HepG2 (cell line): Measurements from ENCODE around the gene CYP17A1. TPM values are rescaled to one million over a fixed set of nuclear protein-coding genes. Genes with fewer than 3 reads are reported as not detected.

ENCODE experiments used
- CBX1 ChIP-seq: IDR thresholded peaks from one replicate; pipeline ENCODE4 v1.6.1; 2016; ENCODE audit warnings: antibody characterized with exemption, low read depth
- DR1 ChIP-seq: sonication (generic); formaldehyde crosslinking; IDR thresholded peaks from 2 replicates; pipeline ENCODE4 v1.8.0; 2021; ENCODE audit warnings: mild to moderate bottlenecking, missing genetic modification reagents, inconsistent platforms
- NFYC ChIP-seq: IDR thresholded peaks from 2 replicates; pipeline ENCODE4 v1.6.1; 2016; ENCODE audit warnings: missing genetic modification reagents, missing compliant biosample characterization
- ZFP36L2 ChIP-seq: sonication (generic); formaldehyde crosslinking; IDR thresholded peaks from 2 replicates; pipeline ENCODE4 v1.4.0; 2020; ENCODE audit warnings: missing genetic modification reagents
- ZNF761 ChIP-seq: sonication (generic); formaldehyde crosslinking; conservative IDR thresholded peaks from 2 replicates; pipeline ENCODE4 v1.4.0; 2020; ENCODE audit warnings: mild to moderate bottlenecking, missing genetic modification reagents
- ZNF768 ChIP-seq: sonication (generic); formaldehyde crosslinking; IDR thresholded peaks from 2 replicates; pipeline ENCODE4 v1.4.0; 2020; ENCODE audit warnings: missing genetic modification reagents
- polyA plus RNA-seq, 8 experiments: library from polyadenylated mRNA; depleted of rRNA in 3 of 8; stranded (reverse) in 7 of 8; unstranded in 1 of 8; fragments of >200 nt; fragmentation: Illumina TruSeq in 4 of 8; extraction: Trizol in 4 of 8; gene quantifications; 2 replicates each; pipeline versions ENCODE4 v1.2.1 to v1.2.3, GENCODE V29; 2011 to 2016; ENCODE audit warnings: low read depth in 4 of 8, missing spikeins in 1 of 8, mixed read lengths in 1 of 8; ENCODE audit not compliant: insufficient read depth in 1 of 8
- total RNA-seq, 5 experiments: library from RNA; depleted of rRNA; stranded (reverse); fragments of >200 nt; fragmentation: Illumina TruSeq; extraction: Trizol; gene quantifications; 2 replicates each; pipeline ENCODE4 v1.2.3, GENCODE V29; 2016; ENCODE audit warnings: low read depth in 1 of 5
- TF ChIP-seq, protein P1 (sequence below): sonication (generic); formaldehyde crosslinking; IDR thresholded peaks from 2 replicates; pipeline ENCODE4 v1.8.0; 2022; ENCODE audit warnings: low read depth, missing genetic modification reagents
- TF ChIP-seq, protein P2 (sequence below): sonication (generic); formaldehyde crosslinking; IDR thresholded peaks from 2 replicates; pipeline ENCODE4 v1.5.0; 2020; ENCODE audit warnings: mild to moderate bottlenecking, missing genetic modification reagents, borderline replicate concordance

CYP17A1 gene
- total and polyA plus RNA-seq, 2 of the 13 experiments (the other 11 are each of a cell fraction or from before 2014, with no cell fraction given): 0.13 to 1.1 TPM

DNA sequence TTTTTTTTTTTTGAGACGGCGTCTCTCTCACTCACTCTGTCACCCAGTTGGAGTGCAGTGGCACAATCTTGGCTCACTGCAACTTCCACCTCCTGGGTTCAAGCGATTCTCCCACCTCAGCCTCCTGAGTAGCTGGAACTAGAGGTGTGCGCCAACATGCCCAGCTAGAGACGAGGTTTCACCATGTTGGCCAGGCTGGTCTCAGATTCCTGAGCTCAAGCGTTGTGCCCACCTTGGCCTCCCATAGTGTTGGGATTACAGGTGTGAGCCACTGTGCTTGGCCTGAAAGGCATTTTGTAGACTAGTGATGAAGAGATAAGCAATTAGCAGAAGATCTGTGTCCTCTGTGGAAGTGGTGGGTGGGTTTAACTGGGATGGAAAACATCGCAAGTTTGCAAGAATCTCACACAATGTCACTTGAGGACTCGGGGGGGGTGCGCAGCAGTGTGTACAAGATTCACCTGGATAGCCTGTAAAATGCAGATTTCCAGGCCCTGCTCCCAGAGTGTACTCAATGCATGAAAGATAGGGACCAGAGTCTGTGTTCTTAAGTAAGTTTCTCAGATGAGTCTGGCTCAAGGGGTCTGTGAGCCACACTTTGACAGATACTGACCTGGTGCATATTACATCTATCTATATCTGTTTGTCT lies 10.9 kb downstream of the CYP17A1 start (continued):
- TF ChIP-seq, protein P1, sequence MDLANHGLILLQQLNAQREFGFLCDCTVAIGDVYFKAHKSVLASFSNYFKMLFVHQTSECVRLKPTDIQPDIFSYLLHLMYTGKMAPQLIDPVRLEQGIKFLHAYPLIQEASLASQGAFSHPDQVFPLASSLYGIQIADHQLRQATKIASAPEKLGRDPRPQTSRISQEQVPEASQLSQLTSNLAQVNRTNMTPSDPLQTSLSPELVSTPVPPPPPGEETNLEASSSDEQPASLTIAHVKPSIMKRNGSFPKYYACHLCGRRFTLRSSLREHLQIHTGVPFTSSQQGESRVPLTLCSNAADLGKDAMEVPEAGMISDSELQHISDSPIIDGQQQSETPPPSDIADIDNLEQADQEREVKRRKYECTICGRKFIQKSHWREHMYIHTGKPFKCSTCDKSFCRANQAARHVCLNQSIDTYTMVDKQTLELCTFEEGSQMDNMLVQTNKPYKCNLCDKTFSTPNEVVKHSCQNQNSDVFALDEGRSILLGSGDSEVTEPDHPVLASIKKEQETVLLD: no peak
- TF ChIP-seq CBX1: no peak
- TF ChIP-seq ZNF761 (CRISPR knock-in tag): no peak
- TF ChIP-seq ZNF768: no peak
- TF ChIP-seq ZFP36L2: no peak
- TF ChIP-seq, protein P2, sequence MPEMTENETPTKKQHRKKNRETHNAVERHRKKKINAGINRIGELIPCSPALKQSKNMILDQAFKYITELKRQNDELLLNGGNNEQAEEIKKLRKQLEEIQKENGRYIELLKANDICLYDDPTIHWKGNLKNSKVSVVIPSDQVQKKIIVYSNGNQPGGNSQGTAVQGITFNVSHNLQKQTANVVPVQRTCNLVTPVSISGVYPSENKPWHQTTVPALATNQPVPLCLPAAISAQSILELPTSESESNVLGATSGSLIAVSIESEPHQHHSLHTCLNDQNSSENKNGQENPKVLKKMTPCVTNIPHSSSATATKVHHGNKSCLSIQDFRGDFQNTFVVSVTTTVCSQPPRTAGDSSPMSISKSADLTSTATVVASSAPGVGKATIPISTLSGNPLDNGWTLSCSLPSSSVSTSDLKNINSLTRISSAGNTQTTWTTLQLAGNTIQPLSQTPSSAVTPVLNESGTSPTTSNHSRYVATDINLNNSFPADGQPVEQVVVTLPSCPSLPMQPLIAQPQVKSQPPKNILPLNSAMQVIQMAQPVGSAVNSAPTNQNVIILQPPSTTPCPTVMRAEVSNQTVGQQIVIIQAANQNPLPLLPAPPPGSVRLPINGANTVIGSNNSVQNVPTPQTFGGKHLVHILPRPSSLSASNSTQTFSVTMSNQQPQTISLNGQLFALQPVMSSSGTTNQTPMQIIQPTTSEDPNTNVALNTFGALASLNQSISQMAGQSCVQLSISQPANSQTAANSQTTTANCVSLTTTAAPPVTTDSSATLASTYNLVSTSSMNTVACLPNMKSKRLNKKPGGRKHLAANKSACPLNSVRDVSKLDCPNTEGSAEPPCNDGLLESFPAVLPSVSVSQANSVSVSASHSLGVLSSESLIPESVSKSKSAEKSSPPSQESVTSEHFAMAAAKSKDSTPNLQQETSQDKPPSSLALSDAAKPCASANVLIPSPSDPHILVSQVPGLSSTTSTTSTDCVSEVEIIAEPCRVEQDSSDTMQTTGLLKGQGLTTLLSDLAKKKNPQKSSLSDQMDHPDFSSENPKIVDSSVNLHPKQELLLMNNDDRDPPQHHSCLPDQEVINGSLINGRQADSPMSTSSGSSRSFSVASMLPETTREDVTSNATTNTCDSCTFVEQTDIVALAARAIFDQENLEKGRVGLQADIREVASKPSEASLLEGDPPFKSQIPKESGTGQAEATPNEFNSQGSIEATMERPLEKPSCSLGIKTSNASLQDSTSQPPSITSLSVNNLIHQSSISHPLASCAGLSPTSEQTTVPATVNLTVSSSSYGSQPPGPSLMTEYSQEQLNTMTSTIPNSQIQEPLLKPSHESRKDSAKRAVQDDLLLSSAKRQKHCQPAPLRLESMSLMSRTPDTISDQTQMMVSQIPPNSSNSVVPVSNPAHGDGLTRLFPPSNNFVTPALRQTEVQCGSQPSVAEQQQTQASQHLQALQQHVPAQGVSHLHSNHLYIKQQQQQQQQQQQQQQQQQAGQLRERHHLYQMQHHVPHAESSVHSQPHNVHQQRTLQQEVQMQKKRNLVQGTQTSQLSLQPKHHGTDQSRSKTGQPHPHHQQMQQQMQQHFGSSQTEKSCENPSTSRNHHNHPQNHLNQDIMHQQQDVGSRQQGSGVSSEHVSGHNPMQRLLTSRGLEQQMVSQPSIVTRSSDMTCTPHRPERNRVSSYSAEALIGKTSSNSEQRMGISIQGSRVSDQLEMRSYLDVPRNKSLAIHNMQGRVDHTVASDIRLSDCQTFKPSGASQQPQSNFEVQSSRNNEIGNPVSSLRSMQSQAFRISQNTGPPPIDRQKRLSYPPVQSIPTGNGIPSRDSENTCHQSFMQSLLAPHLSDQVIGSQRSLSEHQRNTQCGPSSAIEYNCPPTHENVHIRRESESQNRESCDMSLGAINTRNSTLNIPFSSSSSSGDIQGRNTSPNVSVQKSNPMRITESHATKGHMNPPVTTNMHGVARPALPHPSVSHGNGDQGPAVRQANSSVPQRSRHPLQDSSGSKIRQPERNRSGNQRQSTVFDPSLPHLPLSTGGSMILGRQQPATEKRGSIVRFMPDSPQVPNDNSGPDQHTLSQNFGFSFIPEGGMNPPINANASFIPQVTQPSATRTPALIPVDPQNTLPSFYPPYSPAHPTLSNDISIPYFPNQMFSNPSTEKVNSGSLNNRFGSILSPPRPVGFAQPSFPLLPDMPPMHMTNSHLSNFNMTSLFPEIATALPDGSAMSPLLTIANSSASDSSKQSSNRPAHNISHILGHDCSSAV (CRISPR knock-in tag): no peak
- no peak for TF ChIP-seq DR1
- no peak for TF ChIP-seq NFYC (CRISPR knock-in tag)
